Measurements from ENCODE around the gene ABCC12. TPM values are rescaled to one million over a fixed set of nuclear protein-coding genes. Genes with fewer than 3 reads are reported as not detected.
"Not testable (repeated sequence)": the region's sequence is repeated elsewhere in the genome, so short reads cannot be mapped to it uniquely, and the experiment has no call there.

The ABCC12 gene
- total and polyA plus RNA-seq, 7 donors = not detected

GRCh38 chr16:48172682-48173081 is 16.9 kb upstream of the ABCC12 start:
- Histone ChIP-seq H3K4me1 (no peaks in the 10 kb centered on the region), H3K27me3 (no peaks in the 10 kb centered on the region), H3K27ac (no peak overlapping the region), H3K9me3 (no peaks in the 10 kb centered on the region), H3K36me3 (no peaks in the 10 kb centered on the region), H3K4me3 (no peak overlapping the region)
- TF ChIP-seq POLR2AphosphoS5 (IDR thresholded peaks at IDR 0.05) (no peak), CTCF (IDR thresholded peaks at IDR 0.05) (no peak), POLR2A (IDR thresholded peaks at IDR 0.05) (no peak)
- 42 to 58% methylated on average over 1 of the region's 1 CpG for WGBS, 2 donors
- no peak for DNase-seq
- intact Hi-C loops (cut with DNase I) = no loop called here

GRCh38 chr16:48169896-48170295 is 14.1 kb upstream of the ABCC12 start:
- intact Hi-C loops (cut with DNase I) = loop anchor here (5.0 kb wide), 2 partner anchors 1133 to 1223 kb away; no protein-coding TSS in a partner anchor
- Histone ChIP-seq H3K36me3 (no peaks in the 10 kb centered on the region), H3K4me1 (no peaks in the 10 kb centered on the region), H3K9me3 (no peaks in the 10 kb centered on the region), H3K27ac (no peak overlapping the region), H3K27me3 (no peaks in the 10 kb centered on the region), H3K4me3 (no peak overlapping the region)
- WGBS, 2 donors = 83 to 85% methylated on average over 8 of the region's 8 CpGs
- DNase-seq = no peak
- TF ChIP-seq POLR2A (IDR thresholded peaks at IDR 0.05) (no peak), POLR2AphosphoS5 (IDR thresholded peaks at IDR 0.05) (no peak), CTCF (IDR thresholded peaks at IDR 0.05) (no peak), EP300 (IDR thresholded peaks at IDR 0.05) (no peak)

GRCh38 chr16:48168075-48168474 is 12.3 kb upstream of the ABCC12 start:
- Histone ChIP-seq H3K27me3 (no peaks in the 10 kb centered on the region), H3K9me3 (no peaks in the 10 kb centered on the region), H3K4me1 (peaks cover 0 to 3% (median 0%) of the 10 kb centered on the region in 4 donors), H3K36me3 (no peaks in the 10 kb centered on the region), H3K4me3 (no peak overlapping the region), H3K27ac (no peak overlapping the region)
- no peak for TF ChIP-seq POLR2AphosphoS5 (IDR thresholded peaks at IDR 0.05)
- no peak for TF ChIP-seq EP300 (IDR thresholded peaks at IDR 0.05)
- TF ChIP-seq CTCF (IDR thresholded peaks at IDR 0.05) = no peak
- TF ChIP-seq POLR2A (IDR thresholded peaks at IDR 0.05) = no peak
- intact Hi-C loops (cut with DNase I) = loop anchor here (5.0 kb wide), 2 partner anchors 1131 to 1221 kb away; no protein-coding TSS in a partner anchor
- no peak for DNase-seq
- 76 to 82% methylated on average over 1 of the region's 1 CpG for WGBS, 2 donors

- H3K4me3 ChIP-seq = not testable (repeated sequence)
Observed at GRCh38 chr16:48166617-48167016, 10.8 kb upstream of the ABCC12 start.

GRCh38 chr16:48165961-48166578 is 10.3 kb upstream of the ABCC12 start:
- TF ChIP-seq POLR2A (IDR thresholded peaks at IDR 0.05) (no peak), EP300 (IDR thresholded peaks at IDR 0.05) (no peak), CTCF (IDR thresholded peaks at IDR 0.05) (no peak), POLR2AphosphoS5 (IDR thresholded peaks at IDR 0.05) (no peak)
- no peaks in the 10 kb centered on the region for H3K9me3 ChIP-seq
- H3K27me3 ChIP-seq = no peaks in the 10 kb centered on the region
- DNase-seq = no peak
- H3K36me3 ChIP-seq = no peaks in the 10 kb centered on the region
- intact Hi-C loops (cut with DNase I) = loop anchor here (5.0 kb wide), 2 partner anchors 1129 to 1219 kb away; no protein-coding TSS in a partner anchor
- H3K4me1 ChIP-seq = peaks cover 0 to 3% (median 0%) of the 10 kb centered on the region in 4 donors
- no peak overlapping the region for H3K27ac ChIP-seq
- H3K4me3 ChIP-seq = no peak overlapping the region
- 80 to 81% methylated on average over 4 of the region's 4 CpGs for WGBS, 2 donors

More at GRCh38 chr16:48166617-48167016, 10.8 kb upstream of the ABCC12 start:
- 95 to 96% methylated on average over 5 of the region's 5 CpGs for WGBS, 2 donors
- not testable (repeated sequence) for H3K27ac ChIP-seq, H3K36me3 ChIP-seq, DNase-seq, H3K4me1 ChIP-seq, H3K9me3 ChIP-seq, H3K27me3 ChIP-seq
- intact Hi-C loops (cut with DNase I) = loop anchor here (5.0 kb wide), 2 partner anchors 1129 to 1219 kb away; no protein-coding TSS in a partner anchor
